Subcutaneous adipose tissue (tissue), 4 donors: ENCODE measurements around the gene GPHN. TPM values are rescaled to one million over a fixed set of nuclear protein-coding genes. Genes with fewer than 3 reads are reported as not detected.

ENCODE experiments used
- CTCF ChIP-seq: fragments of 450-650 bp; IDR thresholded peaks from one replicate; pipeline ENCODE4 v1.5.1; 2016; ENCODE audit warnings: low read depth, mild to moderate bottlenecking, control low read depth, antibody characterized with exemption, moderate library complexity
- total RNA-seq, 4 donors: library from RNA; depleted of rRNA; stranded (reverse); fragments of >200 nt; gene quantifications; one replicate each; pipeline ENCODE4 v1.1.0, GENCODE V29; 2016

GPHN gene
- total RNA-seq, 4 donors from 2014 or later = 18.0 to 38.2 (median 20.5) TPM

- TF ChIP-seq CTCF = no peak
Observed at GRCh38 chr14:66716227-66716626, 208.3 kb downstream of the GPHN start.

GRCh38 chr14:66717561-66718140, 209.7 kb downstream of the GPHN start:
- TF ChIP-seq CTCF = no peak

DNA sequence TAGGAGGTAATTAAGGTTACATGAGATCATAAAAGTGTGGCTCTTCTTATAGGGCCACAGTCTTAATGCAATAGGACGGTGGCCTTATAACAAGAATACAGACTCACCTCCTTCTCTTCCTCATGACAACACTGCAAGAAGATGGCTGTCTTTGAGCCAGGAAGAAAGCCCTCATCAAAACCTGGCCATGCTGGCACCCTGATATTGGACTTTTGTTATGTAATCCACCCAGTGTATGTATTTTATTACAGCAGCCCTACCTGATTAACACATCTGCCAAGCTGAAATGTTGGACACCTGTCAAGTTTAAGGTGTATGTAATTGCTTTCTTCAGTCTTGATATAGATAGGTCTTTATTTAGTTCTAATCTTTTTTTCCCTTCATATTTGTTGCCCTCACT, 217.0 kb downstream of the GPHN start:
- no peak for TF ChIP-seq CTCF

DNA sequence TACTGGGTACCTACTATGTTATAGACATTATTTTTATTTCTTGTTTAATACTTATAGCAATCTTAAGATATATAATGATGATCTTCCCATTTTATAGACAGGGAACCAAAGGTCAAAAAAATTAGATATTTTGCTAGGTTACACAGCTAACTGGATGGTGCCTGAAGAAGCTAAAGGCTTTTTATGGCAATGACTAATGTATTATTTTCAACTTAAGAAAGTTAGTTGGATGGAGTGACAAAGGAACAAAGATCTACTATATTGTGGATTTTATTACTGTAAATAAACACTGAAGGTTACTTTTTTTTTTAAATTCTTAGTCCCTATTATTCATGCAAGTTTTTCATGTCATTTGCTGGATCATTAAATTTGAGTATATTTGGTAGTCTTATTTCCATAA, 227.9 kb downstream of the GPHN start:
- TF ChIP-seq CTCF = no peak

DNA sequence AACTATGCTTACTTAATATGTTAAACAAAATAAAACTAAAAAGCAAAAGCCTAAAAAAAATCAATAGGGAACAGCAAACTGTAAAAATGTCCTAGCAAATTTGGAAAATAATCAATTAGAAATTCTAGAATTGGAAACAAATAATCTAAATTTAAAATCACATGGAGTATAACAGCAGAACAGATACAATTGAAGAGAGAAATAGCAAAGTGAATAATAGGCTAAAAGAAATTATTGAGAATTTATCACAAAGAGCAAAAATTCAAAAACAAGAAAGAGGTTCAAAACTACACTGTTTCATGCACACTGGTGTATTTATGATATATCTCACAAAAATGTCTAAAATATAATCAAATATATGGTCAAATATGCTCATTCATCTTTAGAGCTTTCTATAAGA, 231.9 kb downstream of the GPHN start:
- TF ChIP-seq CTCF = no peak

DNA sequence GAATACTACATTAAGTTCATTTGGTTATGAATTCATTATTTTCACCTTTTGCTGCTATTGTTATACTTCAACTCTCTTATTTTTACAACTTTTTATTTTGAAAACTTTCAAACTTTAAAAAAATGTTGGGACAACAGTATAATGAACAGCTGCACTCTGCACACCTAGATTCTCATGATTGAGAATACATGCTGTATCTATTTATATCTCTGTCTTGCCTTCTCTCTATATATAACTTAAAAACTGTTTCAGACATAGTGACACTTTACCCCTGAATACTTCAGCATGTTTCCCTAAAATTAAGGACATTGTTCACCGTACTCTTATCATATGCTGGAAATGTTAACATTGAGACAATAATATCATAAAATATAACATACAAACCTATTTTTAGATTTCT, 237.1 kb downstream of the GPHN start:
- TF ChIP-seq CTCF = no peak

- no peak for TF ChIP-seq CTCF
Observed at GRCh38 chr14:66746316-66747006, 238.5 kb downstream of the GPHN start.
